ENCODE measurements around the gene HHAT. TPM values are rescaled to one million over a fixed set of nuclear protein-coding genes. Genes with fewer than 3 reads are reported as not detected.

HHAT gene
- polyA plus RNA-seq, 3 donors, result 1.1 to 1.6 (median 1.5) TPM

- Histone ChIP-seq H3K36me3 (replicated peaks in 1 of 2; ENCODE audit: control insufficient read depth in 1 of 2, insufficient read depth in 2 of 2, low read length in 2 of 2) (no peaks in the 10 kb centered on the region), H3K4me1 (ENCODE audit: control insufficient read depth in 1 of 2, insufficient read depth in 2 of 2, low read length in 2 of 2) (no peaks in the 10 kb centered on the region), H3K79me2 (ENCODE audit: insufficient read depth, low read length) (no peaks in the 10 kb centered on the region), H3K9me3 (replicated peaks in 1 of 2; ENCODE audit: control insufficient read depth in 1 of 2, insufficient read depth in 1 of 2, low read length in 2 of 2) (no peaks in the 10 kb centered on the region), H3K27ac (ENCODE audit: low read depth in 1 of 2, low read length in 2 of 2) (no peak overlapping the region), H3K27me3 (ENCODE audit: control insufficient read depth in 2 of 2, insufficient read depth in 2 of 2, low read length in 2 of 2) (no peaks in the 10 kb centered on the region), H3K4me3 (replicated peaks in 1 of 3; ENCODE audit: low read depth in 2 of 3, low read length in 3 of 3) (no peak overlapping the region), H4K20me1 (ENCODE audit: insufficient read depth, low read length) (no peaks in the 10 kb centered on the region), H3K9ac (ENCODE audit: insufficient read depth, low read length, poor library complexity, severe bottlenecking) (no peak overlapping the region), H3K4me2 (replicated peaks; ENCODE audit: extremely low read depth, low read length, poor library complexity, severe bottlenecking) (no peak overlapping the region), H2AFZ (ENCODE audit: insufficient read depth, low read depth, low read length, poor library complexity, severe bottlenecking) (no peak overlapping the region)
- TF ChIP-seq, protein P1, sequence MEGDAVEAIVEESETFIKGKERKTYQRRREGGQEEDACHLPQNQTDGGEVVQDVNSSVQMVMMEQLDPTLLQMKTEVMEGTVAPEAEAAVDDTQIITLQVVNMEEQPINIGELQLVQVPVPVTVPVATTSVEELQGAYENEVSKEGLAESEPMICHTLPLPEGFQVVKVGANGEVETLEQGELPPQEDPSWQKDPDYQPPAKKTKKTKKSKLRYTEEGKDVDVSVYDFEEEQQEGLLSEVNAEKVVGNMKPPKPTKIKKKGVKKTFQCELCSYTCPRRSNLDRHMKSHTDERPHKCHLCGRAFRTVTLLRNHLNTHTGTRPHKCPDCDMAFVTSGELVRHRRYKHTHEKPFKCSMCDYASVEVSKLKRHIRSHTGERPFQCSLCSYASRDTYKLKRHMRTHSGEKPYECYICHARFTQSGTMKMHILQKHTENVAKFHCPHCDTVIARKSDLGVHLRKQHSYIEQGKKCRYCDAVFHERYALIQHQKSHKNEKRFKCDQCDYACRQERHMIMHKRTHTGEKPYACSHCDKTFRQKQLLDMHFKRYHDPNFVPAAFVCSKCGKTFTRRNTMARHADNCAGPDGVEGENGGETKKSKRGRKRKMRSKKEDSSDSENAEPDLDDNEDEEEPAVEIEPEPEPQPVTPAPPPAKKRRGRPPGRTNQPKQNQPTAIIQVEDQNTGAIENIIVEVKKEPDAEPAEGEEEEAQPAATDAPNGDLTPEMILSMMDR (IDR thresholded peaks at IDR 0.05), result no peak
- peaks cover 0 to 4% (median 1%) of the 10 kb centered on the region in 3 donors for H3K27me3 Mint-ChIP-seq (ENCODE audit: low read depth in 3 of 3)
- no peak overlapping the region for H3K4me3 Mint-ChIP-seq
- no CpG with 5 or more reads among the region's 1 CpG for WGBS (ENCODE audit: insufficient coverage)
- no peak overlapping the region for H3K27ac Mint-ChIP-seq
- intact Hi-C loops (cut with micrococcal nuclease), result no loop called here
- H3K4me1 Mint-ChIP-seq, result no peaks in the 10 kb centered on the region
- DNase-seq, result no peak
- H3K9me3 Mint-ChIP-seq, result no peaks in the 10 kb centered on the region
- no peaks in the 10 kb centered on the region for H3K36me3 Mint-ChIP-seq
These were observed 83.5 kb downstream of the HHAT start for GRCh38 chr1:210412240-210412639.

- H2AFZ ChIP-seq (ENCODE audit: insufficient read depth, low read depth, low read length, poor library complexity, severe bottlenecking), result no peak overlapping the region
- intact Hi-C loops (cut with micrococcal nuclease), result no loop called here
- no peaks in the 10 kb centered on the region for H3K36me3 ChIP-seq (replicated peaks in 1 of 2; ENCODE audit: control insufficient read depth in 1 of 2, insufficient read depth in 2 of 2, low read length in 2 of 2)
- H3K4me1 ChIP-seq (ENCODE audit: control insufficient read depth in 1 of 2, insufficient read depth in 2 of 2, low read length in 2 of 2), result no peaks in the 10 kb centered on the region
- H3K79me2 ChIP-seq (ENCODE audit: insufficient read depth, low read length), result no peaks in the 10 kb centered on the region
- H4K20me1 ChIP-seq (ENCODE audit: insufficient read depth, low read length), result no peaks in the 10 kb centered on the region
- Mint-ChIP-seq H3K4me1 (no peaks in the 10 kb centered on the region), H3K27me3 (ENCODE audit: low read depth in 3 of 3) (peaks cover 0 to 3% (median 1%) of the 10 kb centered on the region in 3 donors), H3K4me3 (no peak overlapping the region), H3K27ac (no peak overlapping the region), H3K9me3 (no peaks in the 10 kb centered on the region), H3K36me3 (no peaks in the 10 kb centered on the region)
- H3K27me3 ChIP-seq (ENCODE audit: control insufficient read depth in 2 of 2, insufficient read depth in 2 of 2, low read length in 2 of 2), result no peaks in the 10 kb centered on the region
- no peaks in the 10 kb centered on the region for H3K9me3 ChIP-seq (replicated peaks in 1 of 2; ENCODE audit: control insufficient read depth in 1 of 2, insufficient read depth in 1 of 2, low read length in 2 of 2)
- TF ChIP-seq, protein P1 (IDR thresholded peaks at IDR 0.05), result no peak
- no peak overlapping the region for H3K27ac ChIP-seq (ENCODE audit: low read depth in 1 of 2, low read length in 2 of 2)
- WGBS (ENCODE audit: insufficient coverage), result no CpG with 5 or more reads among the region's 4 CpGs
- H3K4me2 ChIP-seq (replicated peaks; ENCODE audit: extremely low read depth, low read length, poor library complexity, severe bottlenecking), result no peak overlapping the region
- no peak overlapping the region for H3K9ac ChIP-seq (ENCODE audit: insufficient read depth, low read length, poor library complexity, severe bottlenecking)
- H3K4me3 ChIP-seq (replicated peaks in 1 of 3; ENCODE audit: low read depth in 2 of 3, low read length in 3 of 3), result no peak overlapping the region
- no peak for DNase-seq
These were observed 85.2 kb downstream of the HHAT start for GRCh38 chr1:210413951-210414350.
